Measurements from ENCODE around the gene SMYD2.

The SMYD2 gene

GRCh38 chr1:214303141-214303930 lies 22.4 kb downstream of the SMYD2 start:
- no peak for DNase-seq

DNA sequence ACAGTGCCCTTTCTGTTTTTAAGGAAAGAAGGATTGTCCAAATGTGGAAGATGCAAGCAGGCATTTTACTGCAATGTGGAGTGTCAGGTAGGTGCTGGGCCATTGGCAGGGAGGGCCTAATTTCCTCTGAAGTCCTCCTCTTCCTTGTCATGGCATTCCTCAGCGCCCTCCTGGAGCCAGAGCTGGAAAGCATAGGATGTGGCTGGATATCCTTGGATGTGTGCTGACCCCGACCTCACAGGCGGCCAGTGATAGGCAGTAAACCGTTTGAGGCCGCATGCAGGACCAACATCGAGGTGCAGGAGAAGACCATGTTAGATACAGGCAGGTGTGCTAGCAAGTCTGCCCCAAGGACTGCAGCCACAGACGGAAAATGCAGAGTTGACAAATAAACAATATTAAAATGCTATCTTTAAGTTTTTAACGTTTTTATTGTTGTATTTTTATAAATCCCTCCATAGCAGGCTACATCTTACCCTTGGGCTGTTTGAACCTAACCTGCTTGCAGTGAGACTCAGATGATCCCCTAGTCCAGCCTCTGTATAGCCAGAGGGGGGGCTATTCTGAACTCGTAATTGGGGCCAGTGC lies 24.3 kb downstream of the SMYD2 start:
- no peak for DNase-seq

DNA sequence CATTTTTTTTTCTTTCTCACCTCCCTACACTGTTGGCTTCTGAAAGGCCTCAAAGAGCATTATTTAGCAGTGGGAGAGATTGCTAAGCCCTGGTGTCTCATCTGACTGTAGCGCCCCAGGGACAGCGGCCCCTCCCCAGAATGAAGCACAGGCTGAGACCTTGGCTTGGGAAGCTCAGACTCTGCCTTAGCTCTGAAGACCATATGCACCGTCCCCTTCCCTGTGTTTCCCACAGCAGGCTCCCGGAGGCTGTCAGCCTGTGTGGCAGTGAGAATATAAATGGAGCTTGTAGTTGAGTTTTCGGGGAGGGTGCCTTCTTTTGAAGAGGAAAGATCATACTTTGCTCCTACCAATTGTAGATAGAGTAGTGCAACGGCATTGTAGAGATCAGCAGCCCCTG lies 25.3 kb downstream of the SMYD2 start:
- no peak for DNase-seq

DNA sequence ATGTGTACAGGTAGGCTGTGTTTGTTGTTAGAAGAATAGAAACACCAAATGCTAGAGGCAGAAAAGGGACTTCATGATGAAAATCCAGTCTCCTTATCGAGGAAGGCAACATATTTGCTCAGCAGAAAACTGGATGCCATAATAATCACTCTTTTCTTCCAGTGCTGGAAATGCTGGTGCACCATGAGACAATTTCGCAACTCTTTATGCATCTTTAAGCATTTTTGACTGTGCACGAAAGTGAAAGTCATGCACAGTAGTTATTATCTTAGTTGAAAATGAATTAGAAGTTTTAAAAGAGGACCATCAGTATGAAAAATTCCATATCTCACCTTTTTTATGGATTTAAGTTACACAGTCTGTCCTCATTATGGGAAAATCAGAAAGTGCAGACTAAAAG lies 29.1 kb downstream of the SMYD2 start:
- DNase-seq: no peak

GRCh38 chr1:214310777-214311690 lies 30.1 kb downstream of the SMYD2 start:
- DNase-seq: no peak

- no peak for DNase-seq
Measured at GRCh38 chr1:214312530-214313051, 31.6 kb downstream of the SMYD2 start.

- peak in 1 of 2 experiments; percentile 8 for DNase-seq
Measured at GRCh38 chr1:214314178-214314843, 33.4 kb downstream of the SMYD2 start.

GRCh38 chr1:214316593-214316992 lies 35.6 kb downstream of the SMYD2 start:
- DNase-seq: no peak

- DNase-seq: no peak
Measured at GRCh38 chr1:214317300-214317699, 36.3 kb downstream of the SMYD2 start.

DNA sequence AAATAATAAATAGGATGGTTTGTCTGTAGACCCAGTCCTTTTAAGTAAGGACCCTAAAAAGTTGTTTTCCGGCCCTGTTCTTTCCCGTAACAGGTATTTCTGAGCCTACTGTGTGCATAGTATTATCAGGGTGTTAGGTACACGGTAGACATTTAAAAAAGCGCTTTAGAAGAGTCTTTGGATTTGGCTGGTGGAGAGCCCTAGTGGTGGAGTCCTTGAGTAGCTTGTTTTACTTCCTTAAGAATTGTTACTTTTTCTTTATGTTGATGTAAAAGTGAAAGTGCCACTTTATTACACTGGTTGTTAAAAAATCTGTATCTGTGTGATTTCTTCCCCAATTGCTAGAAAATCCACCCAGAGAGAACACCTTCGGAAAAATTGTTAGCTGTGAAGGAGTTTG lies 36.8 kb downstream of the SMYD2 start:
- no peak for DNase-seq

- no peak for DNase-seq
Measured at GRCh38 chr1:214318356-214318755, 37.4 kb downstream of the SMYD2 start.

DNA sequence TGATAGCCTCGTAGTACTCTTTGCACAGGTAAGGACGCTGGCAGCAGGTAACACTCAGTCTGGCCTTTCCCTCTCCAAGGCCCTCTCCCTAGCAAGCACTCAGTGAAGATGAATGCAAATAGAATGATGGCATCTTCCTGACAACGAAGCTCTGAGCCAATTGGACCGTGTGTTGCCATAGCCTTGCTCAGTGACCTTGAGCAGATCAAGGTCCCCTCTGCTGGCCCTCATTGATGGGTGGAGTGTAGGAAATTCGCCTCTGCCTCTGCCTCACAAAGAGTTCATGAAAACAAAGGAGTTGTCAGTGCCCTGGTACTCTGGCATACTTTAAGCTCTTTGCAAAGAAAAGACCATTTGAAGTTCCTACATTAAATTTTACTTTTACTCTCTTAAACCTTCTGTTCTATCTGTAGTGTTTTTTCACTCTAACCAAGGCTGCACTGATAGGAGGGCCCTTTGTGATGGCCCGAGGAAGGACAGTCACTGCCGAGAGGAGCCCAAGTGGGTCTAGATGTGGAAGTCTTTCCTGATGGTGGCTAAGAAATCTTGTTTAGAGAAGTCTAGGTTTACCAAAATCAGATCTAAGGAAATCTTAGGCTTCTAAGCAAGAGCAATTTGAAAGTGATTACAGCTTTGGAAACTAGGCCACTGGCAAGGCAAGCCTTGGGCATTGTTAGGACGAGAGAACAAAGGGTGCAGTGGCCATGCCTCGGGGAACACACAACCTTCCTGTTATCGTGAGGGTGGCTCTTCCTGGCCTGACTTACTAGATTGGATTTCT lies 38.2 kb downstream of the SMYD2 start:
- no peak for DNase-seq

DNA sequence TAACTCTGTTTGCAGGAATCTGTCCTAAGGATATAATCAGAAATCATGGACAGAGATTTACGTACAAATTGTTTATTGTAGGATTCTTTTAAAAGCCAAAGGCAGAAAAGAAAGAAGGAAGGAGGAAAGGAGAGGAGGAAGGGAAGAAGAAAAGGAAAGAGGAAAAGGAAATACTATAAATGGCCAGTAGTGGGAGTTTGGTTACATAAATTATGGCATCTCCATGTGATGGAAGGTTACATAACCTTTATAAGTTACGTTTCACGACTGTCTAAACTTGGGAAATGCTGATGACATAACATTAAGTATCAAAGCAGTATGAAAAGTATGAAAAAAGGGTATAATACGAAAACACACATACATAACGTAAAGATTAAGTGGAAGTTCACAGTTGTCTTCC lies 39.0 kb downstream of the SMYD2 start:
- no peak for DNase-seq

- no peak for DNase-seq
Measured at GRCh38 chr1:214321705-214322453, 40.9 kb downstream of the SMYD2 start.

- no peak for DNase-seq
Measured at GRCh38 chr1:214324896-214325800, 44.2 kb downstream of the SMYD2 start.

DNA sequence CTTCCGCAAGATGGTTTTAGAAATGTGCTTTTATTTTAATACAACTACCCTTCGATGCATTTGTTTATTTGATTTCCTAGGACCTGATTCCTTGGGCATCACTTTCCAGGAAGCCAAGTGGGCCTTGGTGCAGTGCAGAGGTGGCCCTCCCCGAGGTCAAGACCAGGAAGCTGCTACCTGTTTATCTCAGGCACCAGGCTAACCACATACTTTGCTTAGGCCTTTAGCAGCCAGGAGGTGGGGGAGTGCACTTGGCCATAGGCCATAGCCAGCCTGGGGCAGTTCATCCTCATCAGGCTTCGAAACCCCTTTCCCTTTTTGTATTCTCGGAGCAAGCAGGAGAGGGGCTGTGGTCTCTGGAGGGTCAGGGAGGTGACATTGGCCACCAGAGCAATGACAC lies 45.4 kb downstream of the SMYD2 start:
- DNase-seq: no peak

DNA sequence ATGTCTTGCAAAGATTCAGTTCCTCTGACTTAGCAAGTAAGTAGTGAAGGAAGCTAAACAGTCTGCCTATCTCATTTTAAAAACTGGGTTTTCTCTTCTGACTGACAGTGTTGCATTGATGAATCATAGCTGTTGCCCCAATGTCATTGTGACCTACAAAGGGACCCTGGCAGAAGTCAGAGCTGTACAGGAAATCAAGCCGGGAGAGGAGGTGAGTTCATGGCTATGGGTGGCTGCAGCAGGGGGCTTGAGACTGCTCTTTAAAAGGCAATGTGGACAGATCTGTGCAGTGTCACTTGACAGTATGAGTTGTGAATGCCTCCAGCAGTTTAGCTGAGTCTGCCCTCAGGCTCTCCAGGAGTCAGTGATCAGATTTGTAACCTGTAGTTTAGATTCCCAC lies 46.6 kb downstream of the SMYD2 start:
- no peak for DNase-seq

DNA sequence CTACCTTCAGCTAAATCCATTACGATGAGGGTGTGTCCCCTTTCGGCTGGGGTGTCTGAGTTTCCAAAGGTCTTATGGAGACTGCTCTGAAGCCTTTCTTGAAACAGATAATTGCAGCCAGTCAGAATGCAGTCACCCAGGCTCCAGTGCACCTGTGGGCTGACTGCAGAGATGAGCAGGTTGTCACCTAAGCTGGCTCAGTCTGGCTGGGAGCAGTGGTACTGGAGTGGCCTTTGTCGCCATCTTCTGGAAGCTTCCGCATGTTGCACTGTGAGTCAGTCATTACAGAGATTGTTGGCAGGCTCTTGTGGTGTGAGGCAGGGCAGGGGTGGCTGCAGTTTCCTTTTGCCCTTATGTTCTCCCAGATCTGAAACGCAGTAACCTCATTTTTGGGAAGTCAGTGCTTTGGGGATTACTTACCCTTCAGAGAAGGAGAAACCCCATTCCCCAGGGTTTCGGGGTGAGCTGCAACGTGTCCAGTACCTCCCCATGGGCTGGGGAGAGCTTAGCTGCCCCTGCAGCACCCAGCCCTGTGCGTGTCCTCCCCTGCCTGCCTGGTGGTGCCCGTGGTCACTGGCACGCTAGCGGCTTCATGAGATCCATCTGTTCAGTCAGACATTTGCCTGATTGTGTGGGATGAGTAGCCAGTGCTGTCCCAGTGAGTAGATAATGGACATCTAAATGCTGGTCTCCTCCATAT lies 48.0 kb downstream of the SMYD2 start:
- DNase-seq: peak; percentile 49 to 60

DNA sequence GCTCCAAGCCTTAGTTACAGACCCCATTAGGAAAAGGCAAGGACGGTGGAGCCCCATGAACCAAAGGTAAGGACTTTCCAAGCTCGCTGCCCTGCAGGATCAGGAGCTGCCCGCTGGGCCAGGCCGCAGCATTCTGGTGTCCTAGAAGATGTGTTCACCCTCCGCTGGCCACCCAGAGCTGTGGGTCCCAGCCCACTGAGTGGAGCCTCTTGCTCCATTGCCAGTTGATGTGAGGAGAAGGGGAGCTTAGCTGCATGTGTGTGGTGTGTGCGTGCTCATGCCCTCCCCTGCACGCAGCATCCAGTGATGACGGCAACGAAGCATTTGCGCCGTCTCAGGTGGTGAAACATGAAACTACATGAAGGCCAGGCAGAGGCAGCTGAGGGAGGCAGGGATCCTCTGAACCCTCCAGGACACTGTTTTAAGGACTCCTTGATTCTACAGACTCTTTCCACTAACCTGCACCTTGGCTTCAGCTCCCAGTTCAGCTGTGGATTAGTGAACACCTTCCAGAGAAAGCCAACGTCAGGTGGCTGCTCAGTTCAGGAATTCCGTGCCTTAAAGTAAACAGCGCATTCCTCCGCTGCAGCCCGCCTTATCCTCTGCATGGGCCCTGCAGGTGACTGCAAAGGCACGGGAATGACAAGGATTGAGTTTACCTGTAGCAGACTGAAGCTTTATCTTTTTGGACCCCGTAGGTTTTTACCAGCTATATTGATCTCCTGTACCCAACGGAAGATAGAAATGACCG lies 48.7 kb downstream of the SMYD2 start:
- no peak for DNase-seq

Data from NCI-H1930 (cell line).